GM10266 (cell line): ENCODE results near the gene GATAD2B.
A peak's percentile ranks its signal among the peaks of the same experiment; 100 is the strongest.

Source experiments
- DNase-seq: peaks from one replicate; pipeline ENCODE4 v3.0.0; 2012; ENCODE audit errors: extremely low spot score
- CTCF ChIP-seq: IDR thresholded peaks from 2 replicates; pipeline ENCODE4 v1.5.1; 2012; ENCODE audit warnings: mild to moderate bottlenecking, low read depth; ENCODE audit not compliant: control insufficient read depth, insufficient read depth; ENCODE audit errors: missing control alignments

GATAD2B gene

GRCh38 chr1:153963030-153963849 is 40.5 kb upstream of the GATAD2B start, which contains the start of gene SLC39A1:
Gene SLC39A1 (minus strand): TSS chr1:153963537. CDS start chr1:153962715, 822 bp downstream.
- no peak for TF ChIP-seq CTCF
- DNase-seq = peak; percentile 89

- DNase-seq = no peak
- TF ChIP-seq CTCF = peak; percentile 30
Measured at GRCh38 chr1:153962088-153963029, 39.6 kb upstream of the GATAD2B start.

DNA sequence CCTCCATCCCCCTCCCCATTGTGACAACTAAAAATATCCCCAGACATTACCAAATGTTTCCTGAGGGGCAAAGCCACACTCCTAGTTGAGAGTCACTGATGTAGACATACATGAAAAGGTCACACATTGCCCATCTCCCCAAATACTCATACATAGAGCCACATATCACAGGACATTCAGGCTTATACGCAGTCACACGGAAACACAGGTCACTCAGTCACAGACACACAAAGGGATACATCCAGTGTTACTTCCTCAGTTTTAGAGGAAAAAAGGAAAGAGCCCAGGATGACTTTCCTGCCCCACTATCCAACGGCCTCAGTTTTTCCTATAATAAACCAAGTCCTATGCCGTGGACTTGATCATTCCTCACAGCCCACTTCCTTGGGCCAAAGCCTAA is 38.6 kb upstream of the GATAD2B start:
- TF ChIP-seq CTCF = no peak
- no peak for DNase-seq

DNA sequence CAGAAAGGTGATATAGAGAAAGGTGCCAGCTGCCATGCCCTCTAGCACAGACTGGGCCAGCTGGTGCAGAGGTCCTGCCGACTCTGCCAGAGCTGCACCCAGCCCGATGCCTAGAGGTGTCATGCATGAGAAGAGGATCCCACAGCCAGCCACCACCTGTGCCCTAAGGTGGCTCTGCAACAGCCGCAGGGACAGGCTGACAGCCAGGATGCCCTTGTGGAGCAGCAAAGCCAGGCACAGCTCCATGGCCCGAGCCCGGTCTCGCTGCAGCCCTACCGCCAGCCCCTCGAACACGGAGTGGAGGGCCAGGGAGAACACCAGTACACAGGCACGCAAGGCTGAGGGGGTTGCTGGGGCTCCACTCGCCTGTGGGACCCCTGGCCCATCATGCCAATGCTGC is 37.4 kb upstream of the GATAD2B start:
- no peak for DNase-seq
- no peak for TF ChIP-seq CTCF

- DNase-seq = no peak
- TF ChIP-seq CTCF = no peak
Measured at GRCh38 chr1:153959454-153959853, 36.7 kb upstream of the GATAD2B start.

DNA sequence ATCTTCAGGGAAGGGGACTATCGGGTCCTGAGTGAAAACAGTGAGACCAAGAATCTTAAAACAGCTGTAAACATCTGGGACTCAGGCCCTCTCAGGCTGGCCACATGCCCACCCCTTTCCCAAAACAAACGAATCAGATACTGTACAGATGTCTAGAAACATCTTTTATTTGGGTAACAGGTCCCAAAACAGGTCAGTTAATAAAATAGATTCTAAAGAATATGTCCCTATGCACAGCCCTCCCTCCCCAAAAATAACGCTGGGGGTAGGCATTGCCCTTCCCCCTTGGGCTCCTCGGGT is 36.1 kb upstream of the GATAD2B start:
- no peak for TF ChIP-seq CTCF
- DNase-seq = no peak
